SK-N-SH (cell line): ENCODE measurements around the gene TRPC3.

Experiments used
- FOXM1 ChIP-seq: IDR thresholded peaks from 2 replicates; pipeline ENCODE4 v1.4.0; 2012; ENCODE audit warnings: low read depth, mild to moderate bottlenecking
- MEF2A ChIP-seq: IDR thresholded peaks from 2 replicates; pipeline ENCODE4 v1.4.0; 2012; ENCODE audit warnings: low read depth, borderline replicate concordance
- RCOR1 ChIP-seq: fragments of 150-350 bp; IDR thresholded peaks from 2 replicates; pipeline ENCODE4 v1.6.1; 2017; ENCODE audit warnings: antibody characterized with exemption, low read length
- SIN3A ChIP-seq: IDR thresholded peaks from 2 replicates; pipeline ENCODE4 v1.6.1; 2012; ENCODE audit warnings: low read depth, mild to moderate bottlenecking, low read length, moderate library complexity, borderline replicate concordance
- SMC3 ChIP-seq: IDR thresholded peaks from 2 replicates; pipeline ENCODE4 v1.6.1; 2012; ENCODE audit warnings: low read depth, low read length, improper control_type of control experiment
- TF ChIP-seq, protein P1 (sequence below): fragments of 200-600 bp; sonication (generic); IDR thresholded peaks from 2 replicates; pipeline ENCODE4 v1.6.1; 2017; ENCODE audit warnings: antibody characterized with exemption, mild to moderate bottlenecking, moderate library complexity

DNA sequence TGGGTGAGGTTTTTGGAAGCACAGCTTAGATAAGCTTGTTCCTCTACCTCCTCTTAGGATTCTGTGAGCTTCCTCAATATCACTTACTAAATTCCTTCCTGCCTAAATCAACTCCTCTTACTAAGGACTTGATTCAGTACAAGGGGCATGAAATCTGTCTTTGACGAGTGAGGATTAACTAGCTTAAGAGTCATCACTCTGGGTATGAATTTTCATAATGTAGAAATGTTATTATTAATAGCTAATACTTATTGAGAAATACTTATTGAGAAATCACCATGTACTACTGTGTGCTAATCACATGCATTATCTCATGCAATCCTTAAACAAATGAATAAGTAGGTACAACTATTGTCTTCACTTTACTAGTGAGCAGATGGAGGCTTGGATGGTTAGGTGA, 28.6 kb downstream of the TRPC3 start:
- TF ChIP-seq SMC3 (no peak), MEF2A (no peak), SIN3A (no peak), FOXM1 (no peak), RCOR1 (no peak)
- TF ChIP-seq, protein P1, sequence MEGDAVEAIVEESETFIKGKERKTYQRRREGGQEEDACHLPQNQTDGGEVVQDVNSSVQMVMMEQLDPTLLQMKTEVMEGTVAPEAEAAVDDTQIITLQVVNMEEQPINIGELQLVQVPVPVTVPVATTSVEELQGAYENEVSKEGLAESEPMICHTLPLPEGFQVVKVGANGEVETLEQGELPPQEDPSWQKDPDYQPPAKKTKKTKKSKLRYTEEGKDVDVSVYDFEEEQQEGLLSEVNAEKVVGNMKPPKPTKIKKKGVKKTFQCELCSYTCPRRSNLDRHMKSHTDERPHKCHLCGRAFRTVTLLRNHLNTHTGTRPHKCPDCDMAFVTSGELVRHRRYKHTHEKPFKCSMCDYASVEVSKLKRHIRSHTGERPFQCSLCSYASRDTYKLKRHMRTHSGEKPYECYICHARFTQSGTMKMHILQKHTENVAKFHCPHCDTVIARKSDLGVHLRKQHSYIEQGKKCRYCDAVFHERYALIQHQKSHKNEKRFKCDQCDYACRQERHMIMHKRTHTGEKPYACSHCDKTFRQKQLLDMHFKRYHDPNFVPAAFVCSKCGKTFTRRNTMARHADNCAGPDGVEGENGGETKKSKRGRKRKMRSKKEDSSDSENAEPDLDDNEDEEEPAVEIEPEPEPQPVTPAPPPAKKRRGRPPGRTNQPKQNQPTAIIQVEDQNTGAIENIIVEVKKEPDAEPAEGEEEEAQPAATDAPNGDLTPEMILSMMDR: no peak
